HepG2 (cell line): ENCODE results near the gene ZSWIM7. TPM values are rescaled to one million over a fixed set of nuclear protein-coding genes. Genes with fewer than 3 reads are reported as not detected.

Source experiments
- ATAC-seq: fragments of 200-7000 bp; cut with Tn5 transposase; 3 replicates; pipeline ENCODE4 v1.9.1; 2020; ENCODE audit warnings: mild to moderate bottlenecking, moderate library complexity
- BruUV-seq: library from RNA; stranded (reverse); fragments of 400-500 nt; replicated peaks from 2 replicates; lab custom pipeline; 2021; lab: Mats Ljungman, UMichigan
- CTCF ChIA-PET: fragments of 300-600 bp; formaldehyde crosslinking; extraction: SDS; loops from one replicate; lab custom pipeline; 2021; ENCODE audit warnings: low total read pairs, inconsistent platforms, low intra/inter-chr PET ratio; lab: Yijun Ruan, JAX
- POLR2A ChIA-PET: fragments of 350-600 bp; sonication (Branson Sonifier 250); formaldehyde crosslinking; loops from one replicate; lab custom pipeline; 2020; ENCODE audit warnings: antibody characterized with exemption, inconsistent platforms; lab: Yijun Ruan, JAX
- DNase-seq: peaks from one replicate; pipeline ENCODE4 v3.0.0-alpha.2; 2015; ENCODE audit warnings: low spot score
- FAIRE-seq: peaks from 3 replicates; lab custom pipeline; 2011; peaks lifted over from hg19 to GRCh38; lab: Jason Lieb, UNC
- H2AFZ ChIP-seq: one replicate; pipeline ENCODE4 v1.6.1; 2011; ENCODE audit warnings: low read length, inconsistent platforms
- H3K27ac ChIP-seq: fragments of 300-600 bp; 3 replicates; pipeline ENCODE4 v1.8.0; 2011; ENCODE audit warnings: mixed run types, mild to moderate bottlenecking, mixed read lengths, low read length, inconsistent platforms; ENCODE audit not compliant: insufficient read depth; ENCODE audit errors: extremely low read length
- H3K27me3 ChIP-seq, 2 experiments: fragments of 200-600 bp in 1 of 2; 2 replicates in 1 of 2; 3 replicates in 1 of 2; pipeline versions ENCODE4 v1.6.0 to v1.8.0; 2011; ENCODE audit warnings: low read length in 2 of 2, mild to moderate bottlenecking in 2 of 2, moderate library complexity in 2 of 2, inconsistent platforms in 1 of 2; ENCODE audit not compliant: insufficient read depth in 2 of 2, control insufficient read depth in 1 of 2
- H3K36me3 ChIP-seq, 2 experiments: fragments of 200-600 bp in 1 of 2; replicated peaks in 1 of 2; 2 replicates in 1 of 2; 3 replicates in 1 of 2; pipeline versions ENCODE4 v1.5.1 to v1.8.0; 2011; ENCODE audit warnings: low read length in 2 of 2, inconsistent platforms in 1 of 2; ENCODE audit not compliant: insufficient read depth in 2 of 2, control insufficient read depth in 1 of 2
- H3K4me1 ChIP-seq: 2 replicates; pipeline ENCODE4 v1.5.1; 2012; ENCODE audit warnings: low read length, inconsistent platforms; ENCODE audit not compliant: insufficient read depth
- H3K4me2 ChIP-seq: 2 replicates; pipeline ENCODE4 v1.6.0; 2011; ENCODE audit warnings: low read depth, low read length, inconsistent platforms
- H3K4me3 ChIP-seq, 3 experiments: fragments of 200-600 bp in 1 of 3; sonication (generic), shearing (Covaris generic) in 1 of 3; replicated peaks in 1 of 3; 2 replicates each; pipeline ENCODE4 v1.5.1; 2011 to 2016; ENCODE audit warnings: low read length in 3 of 3, inconsistent platforms in 2 of 3, low read depth in 2 of 3, mild to moderate bottlenecking in 2 of 3, control low read depth in 1 of 3, mixed read lengths in 1 of 3; ENCODE audit not compliant: insufficient read depth in 1 of 3
- H3K79me2 ChIP-seq: one replicate; pipeline ENCODE4 v1.6.1; 2011; ENCODE audit warnings: low read length, inconsistent platforms; ENCODE audit not compliant: insufficient read depth
- H3K9ac ChIP-seq: 2 replicates; pipeline ENCODE4 v1.6.0; 2011; ENCODE audit warnings: mild to moderate bottlenecking, low read depth, low read length, inconsistent platforms; ENCODE audit not compliant: insufficient read depth
- H3K9me3 ChIP-seq: 2 replicates; pipeline ENCODE4 v1.5.1; 2012; ENCODE audit warnings: mild to moderate bottlenecking, low read length
- H4K20me1 ChIP-seq: 2 replicates; pipeline ENCODE4 v1.6.0; 2011; ENCODE audit warnings: inconsistent platforms, mild to moderate bottlenecking, low read length, moderate library complexity; ENCODE audit not compliant: insufficient read depth
- KLF13 ChIP-seq: sonication (generic); formaldehyde crosslinking; IDR thresholded peaks from 2 replicates; pipeline ENCODE4 v1.4.0; 2020; ENCODE audit warnings: mild to moderate bottlenecking, missing genetic modification reagents
- MAFF ChIP-seq: IDR thresholded peaks from 2 replicates; pipeline ENCODE4 v1.6.1; 2011; ENCODE audit warnings: low read depth, low read length, improper control_type of control experiment
- MAFK ChIP-seq, 2 experiments: IDR thresholded peaks in 1 of 2; conservative IDR thresholded peaks in 1 of 2; 2 replicates each; pipeline ENCODE4 v1.6.1; 2011; ENCODE audit warnings: improper control_type of control experiment in 2 of 2, low read length in 2 of 2
- ZNF777 ChIP-seq: sonication (generic); formaldehyde crosslinking; IDR thresholded peaks from 2 replicates; pipeline ENCODE4 v1.4.0; 2020; ENCODE audit warnings: missing genetic modification reagents
- ZSCAN21 ChIP-seq: sonication (generic); formaldehyde crosslinking; IDR thresholded peaks from 2 replicates; pipeline ENCODE4 v1.8.0; 2022; ENCODE audit warnings: mild to moderate bottlenecking, missing genetic modification reagents, moderate library complexity, borderline replicate concordance
- WGBS: methylation state at CpG from one replicate; pipeline ENCODE4 v1.1.6; 2017; ENCODE audit warnings: low lambda C conversion rate; 5-methylcytosine and 5-hydroxymethylcytosine counted together
- in situ Hi-C: cut with HindIII; loops from 2 replicates; pipeline ENCODE4 v1.10.0; 2017; ENCODE audit warnings: low pct_unique_long_range_greater_than_20kb; ENCODE audit not compliant: extremely low pct_ligation_motif_present
- intact Hi-C: fragments of 100-400 bp; cut with micrococcal nuclease; formaldehyde crosslinking; loops from one replicate; pipeline ENCODE4 v1.10.0; 2022; ENCODE audit not compliant: unreplicated experiment
- polyA plus RNA-seq, 8 experiments: library from polyadenylated mRNA; depleted of rRNA in 3 of 8; stranded (reverse) in 7 of 8; unstranded in 1 of 8; fragments of >200 nt; fragmentation: Illumina TruSeq in 4 of 8; extraction: Trizol in 4 of 8; gene quantifications; 2 replicates each; pipeline versions ENCODE4 v1.2.1 to v1.2.3, GENCODE V29; 2011 to 2016; ENCODE audit warnings: low read depth in 4 of 8, missing spikeins in 1 of 8, mixed read lengths in 1 of 8; ENCODE audit not compliant: insufficient read depth in 1 of 8
- total RNA-seq, 5 experiments: library from RNA; depleted of rRNA; stranded (reverse); fragments of >200 nt; fragmentation: Illumina TruSeq; extraction: Trizol; gene quantifications; 2 replicates each; pipeline ENCODE4 v1.2.3, GENCODE V29; 2016; ENCODE audit warnings: low read depth in 1 of 5
- TF ChIP-seq, protein P1 (sequence below): sonication (generic); formaldehyde crosslinking; IDR thresholded peaks from 2 replicates; pipeline ENCODE4 v1.4.0; 2020; ENCODE audit warnings: mild to moderate bottlenecking, missing genetic modification reagents

The ZSWIM7 gene
- total and polyA plus RNA-seq, 2 of the 13 experiments (the other 11 are each of a cell fraction or from before 2014, with no cell fraction given): 13.1 to 28.1 TPM

DNA sequence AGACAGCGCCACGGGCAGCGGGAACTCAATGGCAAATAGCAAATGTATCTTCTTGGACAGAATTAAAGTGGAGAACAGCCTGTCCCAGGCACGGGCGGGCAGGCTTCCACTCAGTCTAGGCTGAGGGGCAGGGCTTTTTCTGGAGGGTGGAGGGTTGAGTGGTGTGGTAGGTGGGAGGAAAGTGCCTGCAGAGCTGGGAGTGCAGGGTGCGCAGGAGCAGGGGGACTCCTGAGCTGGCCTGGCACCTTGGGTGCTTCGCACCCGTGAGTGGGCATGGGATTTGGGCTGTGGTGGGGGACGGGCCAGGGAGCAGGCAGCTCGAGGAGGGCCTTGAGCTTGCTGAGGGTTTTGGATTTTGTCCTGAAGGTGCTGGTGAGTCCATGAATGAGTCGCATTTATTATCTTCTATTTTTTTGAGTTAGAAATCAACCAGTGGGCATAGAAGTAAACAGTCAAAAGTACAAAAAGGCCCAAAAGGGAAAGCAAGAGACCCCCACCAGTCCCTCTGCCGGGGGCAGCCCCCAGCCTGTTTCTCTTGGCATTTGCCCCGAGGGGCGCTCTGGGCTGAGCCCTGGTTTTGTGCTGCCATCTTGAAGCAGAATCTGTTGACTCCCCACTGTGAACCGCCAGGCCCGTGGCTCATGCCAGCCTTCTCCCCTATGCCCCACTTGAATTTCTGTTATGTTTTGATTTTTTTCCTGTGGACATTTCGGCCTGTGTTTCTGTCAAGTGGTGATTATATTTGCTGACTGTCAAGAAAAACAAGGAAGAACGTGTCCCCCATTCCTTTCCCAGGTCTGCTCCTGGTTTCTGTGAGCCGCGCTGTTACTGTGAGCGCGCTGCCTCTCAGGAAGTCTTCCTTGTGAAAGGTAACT is 46.4 kb downstream of the ZSWIM7 start:
- ATAC-seq: no peak
- TF ChIP-seq KLF13 (CRISPR knock-in tag) (no peak), MAFF (peak; percentile 66), MAFK (conservative IDR thresholded peaks at IDR 0.05 in 1 of 2, IDR thresholded peaks at IDR 0.05 in 1 of 2; ENCODE audit: low read length in 2 of 2) (peak; percentile 50 to 61)
- TF ChIP-seq, all 625 proteins: peak for 2
- no peaks in the 10 kb centered on the region for H3K9me3 ChIP-seq
- H2AFZ ChIP-seq: no peak overlapping the region
- H4K20me1 ChIP-seq: no peaks in the 10 kb centered on the region
- no peak overlapping the region for H3K27ac ChIP-seq
- no peak overlapping the region for H3K4me2 ChIP-seq
- CTCF ChIA-PET: no interaction called here
- H3K36me3 ChIP-seq: peaks cover 8 to 10% of the 10 kb centered on the region in 2 experiments; a peak in 4 of 5 replicates
- DNase-seq: no peak
- peaks cover 11% of the 10 kb centered on the region for H3K79me2 ChIP-seq
- 89% methylated on average over 21 of the region's 22 CpGs for WGBS
- no peaks in the 10 kb centered on the region for H3K27me3 ChIP-seq
- in situ Hi-C loops (no loop called here), intact Hi-C loops (no loop called here)
- H3K9ac ChIP-seq: no peak overlapping the region
- POLR2A ChIA-PET: interaction anchor here (1.4 kb wide), 1 partner anchor 46 kb away, joined by 3 read pairs; the partner anchor contains the start of genes TTC19 and ZSWIM7
- FAIRE-seq: no peak
- BruUV-seq: no TSS peak
- peaks cover 20% of the 10 kb centered on the region for H3K4me1 ChIP-seq
- H3K4me3 ChIP-seq: no peak overlapping the region

DNA sequence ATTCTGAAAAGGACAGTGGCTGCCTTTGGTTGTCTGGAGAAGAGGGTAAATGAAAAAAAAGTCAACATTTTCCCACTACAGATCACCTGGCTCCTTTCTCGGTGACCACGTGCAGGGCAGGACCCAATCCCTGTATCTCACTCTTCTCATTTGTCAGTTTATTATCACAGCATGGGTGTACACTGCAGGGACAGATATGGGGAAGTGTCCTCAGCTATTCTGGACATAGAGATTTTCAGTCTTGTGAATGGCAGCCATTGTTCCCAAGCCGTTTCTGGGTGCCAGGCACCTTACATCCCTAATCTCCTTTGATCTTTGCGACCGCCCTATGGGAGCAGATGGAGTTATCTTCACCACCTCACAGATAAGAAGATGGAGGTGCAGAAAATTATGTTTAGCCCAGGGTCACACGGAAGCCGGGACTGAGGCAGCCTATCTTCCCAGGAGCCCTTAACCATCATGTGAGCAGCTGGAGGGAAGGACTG is 47.4 kb downstream of the ZSWIM7 start:
- peaks cover 31% of the 10 kb centered on the region for H3K4me1 ChIP-seq
- in situ Hi-C loops: no loop called here
- no peak overlapping the region for H3K4me2 ChIP-seq
- no peak overlapping the region for H3K9ac ChIP-seq
- POLR2A ChIA-PET: interaction anchor here (1.4 kb wide), 1 partner anchor 47 kb away, joined by 3 read pairs; the partner anchor contains the start of genes TTC19 and ZSWIM7
- no peaks in the 10 kb centered on the region for H3K27me3 ChIP-seq
- H3K36me3 ChIP-seq: peaks cover 7 to 10% of the 10 kb centered on the region in 2 experiments; a peak in 4 of 5 replicates
- no peak for ATAC-seq
- no peaks in the 10 kb centered on the region for H4K20me1 ChIP-seq
- WGBS: 90% methylated on average over 7 of the region's 7 CpGs
- CTCF ChIA-PET: no interaction called here
- H3K4me3 ChIP-seq: no peak overlapping the region
- H3K79me2 ChIP-seq: peaks cover 21% of the 10 kb centered on the region
- no peak overlapping the region for H3K27ac ChIP-seq
- intact Hi-C loops: no loop called here
- FAIRE-seq: no peak
- DNase-seq: no peak
- no peaks in the 10 kb centered on the region for H3K9me3 ChIP-seq
- no peak overlapping the region for H2AFZ ChIP-seq
- no TSS peak for BruUV-seq
- TF ChIP-seq ZSCAN21 (CRISPR knock-in tag): no peak
- no peak for TF ChIP-seq ZNF777 (CRISPR knock-in tag)
- TF ChIP-seq, protein P1, sequence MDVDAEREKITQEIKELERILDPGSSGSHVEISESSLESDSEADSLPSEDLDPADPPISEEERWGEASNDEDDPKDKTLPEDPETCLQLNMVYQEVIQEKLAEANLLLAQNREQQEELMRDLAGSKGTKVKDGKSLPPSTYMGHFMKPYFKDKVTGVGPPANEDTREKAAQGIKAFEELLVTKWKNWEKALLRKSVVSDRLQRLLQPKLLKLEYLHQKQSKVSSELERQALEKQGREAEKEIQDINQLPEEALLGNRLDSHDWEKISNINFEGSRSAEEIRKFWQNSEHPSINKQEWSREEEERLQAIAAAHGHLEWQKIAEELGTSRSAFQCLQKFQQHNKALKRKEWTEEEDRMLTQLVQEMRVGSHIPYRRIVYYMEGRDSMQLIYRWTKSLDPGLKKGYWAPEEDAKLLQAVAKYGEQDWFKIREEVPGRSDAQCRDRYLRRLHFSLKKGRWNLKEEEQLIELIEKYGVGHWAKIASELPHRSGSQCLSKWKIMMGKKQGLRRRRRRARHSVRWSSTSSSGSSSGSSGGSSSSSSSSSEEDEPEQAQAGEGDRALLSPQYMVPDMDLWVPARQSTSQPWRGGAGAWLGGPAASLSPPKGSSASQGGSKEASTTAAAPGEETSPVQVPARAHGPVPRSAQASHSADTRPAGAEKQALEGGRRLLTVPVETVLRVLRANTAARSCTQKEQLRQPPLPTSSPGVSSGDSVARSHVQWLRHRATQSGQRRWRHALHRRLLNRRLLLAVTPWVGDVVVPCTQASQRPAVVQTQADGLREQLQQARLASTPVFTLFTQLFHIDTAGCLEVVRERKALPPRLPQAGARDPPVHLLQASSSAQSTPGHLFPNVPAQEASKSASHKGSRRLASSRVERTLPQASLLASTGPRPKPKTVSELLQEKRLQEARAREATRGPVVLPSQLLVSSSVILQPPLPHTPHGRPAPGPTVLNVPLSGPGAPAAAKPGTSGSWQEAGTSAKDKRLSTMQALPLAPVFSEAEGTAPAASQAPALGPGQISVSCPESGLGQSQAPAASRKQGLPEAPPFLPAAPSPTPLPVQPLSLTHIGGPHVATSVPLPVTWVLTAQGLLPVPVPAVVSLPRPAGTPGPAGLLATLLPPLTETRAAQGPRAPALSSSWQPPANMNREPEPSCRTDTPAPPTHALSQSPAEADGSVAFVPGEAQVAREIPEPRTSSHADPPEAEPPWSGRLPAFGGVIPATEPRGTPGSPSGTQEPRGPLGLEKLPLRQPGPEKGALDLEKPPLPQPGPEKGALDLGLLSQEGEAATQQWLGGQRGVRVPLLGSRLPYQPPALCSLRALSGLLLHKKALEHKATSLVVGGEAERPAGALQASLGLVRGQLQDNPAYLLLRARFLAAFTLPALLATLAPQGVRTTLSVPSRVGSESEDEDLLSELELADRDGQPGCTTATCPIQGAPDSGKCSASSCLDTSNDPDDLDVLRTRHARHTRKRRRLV (CRISPR knock-in tag): no peak
